HG02870 (cell line): ENCODE results near the gene CD27.
"Not testable (repeated sequence)": the region's sequence is repeated elsewhere in the genome, so short reads cannot be mapped to it uniquely, and the experiment has no call there.

Experiments
- ATAC-seq: cut with Tn5 transposase; IDR thresholded peaks from one replicate; pipeline ENCODE4 v1.9.1; 2021; ENCODE audit warnings: mild to moderate bottlenecking, moderate library complexity; ENCODE audit not compliant: unreplicated experiment

Gene CD27

GRCh38 chr12:6444704-6445688 is at the start of gene CD27:
Gene CD27, plus strand, starts transcription at chr12:6444955. Its CDS starts 141 bp downstream, at chr12:6445096.
- no peak for ATAC-seq

- ATAC-seq = no peak
Measured at GRCh38 chr12:6396031-6396430, 48.7 kb upstream of the CD27 start.

DNA sequence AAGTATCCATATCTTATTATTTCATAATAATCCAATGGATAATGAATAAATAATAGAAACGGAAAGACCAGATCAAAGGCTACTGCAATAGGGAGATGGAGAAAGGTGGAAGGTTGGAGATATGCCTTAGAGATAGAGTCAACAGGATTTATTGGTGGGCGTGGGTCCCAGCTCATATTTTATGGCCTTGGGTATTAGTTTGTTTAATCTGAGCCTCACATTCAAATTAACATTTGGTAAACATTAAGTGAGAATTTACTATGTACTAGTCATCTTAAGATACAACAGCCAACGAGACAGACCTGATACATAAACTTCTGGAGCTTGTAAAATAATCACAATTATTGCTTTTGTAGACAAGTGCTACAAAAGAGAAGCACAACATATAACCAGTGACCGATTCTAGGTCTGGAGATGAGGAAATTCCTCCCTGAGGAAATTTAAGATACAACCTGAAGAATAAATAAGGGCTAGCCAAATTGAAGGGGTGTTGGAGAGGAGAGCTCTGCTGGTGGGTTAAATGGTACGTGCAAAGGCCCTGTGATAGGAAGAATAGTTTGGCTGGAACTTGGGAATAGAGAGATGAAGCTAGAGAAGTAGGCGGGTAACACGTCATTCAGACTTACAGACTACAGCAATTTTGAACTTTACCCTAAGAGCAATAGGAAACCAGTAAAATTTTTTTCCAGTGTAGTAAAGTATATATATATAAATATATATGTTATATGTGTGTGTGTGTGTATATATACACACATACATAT is 44.7 kb upstream of the CD27 start:
- no peak for ATAC-seq

DNA sequence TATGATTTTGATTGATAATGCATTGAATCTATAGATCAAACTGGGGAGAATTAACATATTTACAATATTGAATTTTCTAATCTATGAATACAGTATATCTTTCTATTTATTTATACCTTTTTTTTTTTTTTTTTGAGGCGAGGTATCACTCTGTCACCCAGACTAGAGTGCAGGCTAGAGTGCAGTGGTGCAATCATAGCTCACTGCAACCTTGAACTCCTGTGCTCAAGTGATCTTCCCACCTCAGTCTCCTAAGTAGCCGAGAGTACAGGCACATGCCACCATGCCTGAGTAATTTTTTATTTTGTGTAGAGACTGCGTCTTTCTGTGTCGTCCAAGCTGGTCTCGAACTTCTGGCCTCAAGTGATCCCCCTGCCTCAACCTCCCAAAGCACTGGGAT is 40.4 kb upstream of the CD27 start:
- ATAC-seq = no peak

GRCh38 chr12:6405963-6406362 is 38.8 kb upstream of the CD27 start:
- ATAC-seq = no peak

DNA sequence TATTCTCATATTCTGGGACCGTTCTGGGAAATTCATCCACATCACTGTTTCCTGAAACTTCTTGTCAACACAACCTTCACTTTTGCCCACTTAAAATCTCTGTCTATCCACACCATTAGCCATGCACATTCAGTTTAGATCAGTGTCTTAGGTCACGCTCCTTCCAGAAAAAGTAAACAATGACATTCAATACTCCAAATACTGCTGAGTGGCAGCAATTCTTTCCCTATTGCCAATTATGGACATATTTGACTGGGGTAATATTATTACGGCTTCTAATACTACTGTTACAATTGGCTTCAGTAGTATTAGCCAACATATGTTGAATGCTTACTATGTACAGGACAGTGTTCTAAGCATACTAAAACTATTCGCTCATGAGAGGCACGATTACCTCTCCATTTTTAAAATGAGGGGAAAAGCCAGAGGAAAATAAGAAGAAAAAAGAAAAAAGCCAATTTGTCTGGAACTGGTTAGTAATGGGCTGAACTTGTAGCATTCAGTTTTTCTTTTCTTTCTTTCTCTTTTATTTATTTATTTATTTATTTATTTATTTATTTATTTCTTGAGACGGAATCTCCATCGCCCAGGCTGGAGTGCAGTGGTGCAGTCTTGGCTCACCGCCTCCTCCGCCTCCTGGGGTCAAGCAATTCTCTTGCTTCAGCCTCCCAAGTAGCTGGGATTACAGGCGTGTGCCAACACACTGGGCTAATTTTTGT is 37.4 kb upstream of the CD27 start:
- no peak for ATAC-seq

DNA sequence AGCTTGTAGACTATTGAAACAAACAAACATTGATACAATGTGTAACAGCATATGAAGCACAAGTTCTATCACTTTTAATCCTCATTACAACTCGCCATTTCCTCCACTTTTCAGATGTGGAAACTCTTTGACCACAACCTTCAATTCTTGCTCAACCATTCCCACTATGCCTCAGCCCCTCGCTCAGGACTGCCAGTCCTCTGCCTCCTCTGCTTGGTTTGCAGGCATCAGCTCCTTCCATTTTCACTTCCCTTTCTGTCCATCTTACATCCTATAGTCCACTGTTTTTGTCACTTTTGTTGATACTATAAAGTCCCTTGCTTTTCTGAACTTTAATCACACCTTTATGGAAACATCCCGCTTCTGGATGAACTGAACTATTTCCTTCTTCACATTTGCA is 28.2 kb upstream of the CD27 start:
- ATAC-seq = no peak

DNA sequence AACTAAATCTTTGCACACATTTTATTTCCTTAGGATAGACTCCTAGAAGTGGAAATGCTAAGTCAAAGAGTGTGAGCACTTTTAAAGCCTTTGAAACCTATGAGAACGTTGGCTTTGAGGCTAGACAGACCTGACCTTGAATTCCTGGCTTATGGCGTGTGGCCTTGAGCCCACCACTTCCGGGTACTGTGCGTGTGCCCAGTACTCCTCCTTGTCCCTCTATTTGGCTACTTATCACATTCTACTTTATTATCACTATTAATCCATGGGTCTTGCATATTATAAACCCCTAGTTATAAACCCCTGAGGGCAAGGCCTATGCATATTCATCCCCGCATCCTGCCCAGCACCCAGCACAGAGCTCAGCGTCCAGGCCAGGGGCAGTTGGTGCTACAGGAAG is 26.0 kb upstream of the CD27 start:
- ATAC-seq = no peak

DNA sequence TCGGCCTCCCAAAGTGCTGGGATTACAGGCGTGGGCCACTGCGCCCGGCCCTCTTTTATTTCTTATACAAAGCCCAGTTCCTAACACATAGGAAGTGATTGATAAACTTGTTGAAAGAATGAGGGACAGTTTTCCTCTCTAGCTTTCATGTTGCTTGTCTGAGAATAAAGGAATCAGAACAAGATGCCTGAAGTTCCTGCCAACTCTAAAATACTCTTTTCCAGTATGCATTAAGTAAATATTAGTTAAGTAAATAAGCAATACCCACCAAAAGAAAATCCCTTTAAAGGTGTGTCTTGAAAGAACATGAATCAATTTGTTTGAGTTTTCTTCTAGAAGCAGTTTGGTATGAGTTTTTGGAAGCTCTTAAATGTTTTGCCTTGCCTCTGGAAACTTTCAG is 24.4 kb upstream of the CD27 start:
- no peak for ATAC-seq

DNA sequence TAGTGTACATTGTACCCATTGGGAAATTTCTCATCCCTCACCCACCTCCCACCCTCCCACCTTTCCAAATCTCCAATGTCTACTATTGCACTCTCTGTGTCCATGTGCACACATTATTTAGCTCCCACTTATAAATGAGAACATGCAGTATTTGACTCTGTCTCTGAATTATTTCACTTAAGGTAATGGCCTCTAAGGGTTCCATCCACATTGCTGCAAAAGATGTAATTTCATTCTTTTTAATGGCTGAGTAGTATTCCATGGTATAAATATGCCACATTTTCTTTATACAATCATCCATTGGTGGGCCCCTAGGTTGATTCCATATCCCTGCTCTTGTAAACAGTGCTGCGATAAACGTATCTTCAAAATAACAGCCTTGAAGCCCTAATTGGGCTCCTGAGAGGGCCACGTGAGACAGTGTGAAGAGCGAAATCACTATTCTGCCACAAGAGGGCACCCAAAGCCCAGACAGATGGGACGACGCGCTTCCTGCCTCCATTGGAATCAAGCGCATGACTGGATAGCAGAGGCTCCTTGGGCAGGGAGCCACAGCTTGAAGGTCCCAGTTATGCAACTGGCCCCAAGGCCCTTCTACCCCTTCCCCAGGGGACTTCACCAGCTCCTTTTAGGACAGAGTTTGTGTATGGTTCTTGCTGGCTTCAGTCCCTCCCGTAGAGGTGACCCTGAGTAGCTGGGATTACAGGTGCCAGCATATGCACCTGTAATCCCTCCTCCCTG is 21.3 kb upstream of the CD27 start:
- no peak for ATAC-seq

GRCh38 chr12:6424008-6424347 is 20.8 kb upstream of the CD27 start:
- ATAC-seq = no peak

GRCh38 chr12:6424866-6425265 is 19.9 kb upstream of the CD27 start:
- ATAC-seq = no peak

GRCh38 chr12:6425590-6426531 is 18.9 kb upstream of the CD27 start:
- no peak for ATAC-seq

GRCh38 chr12:6426882-6427671 is 17.7 kb upstream of the CD27 start:
- ATAC-seq = peak; percentile 54

DNA sequence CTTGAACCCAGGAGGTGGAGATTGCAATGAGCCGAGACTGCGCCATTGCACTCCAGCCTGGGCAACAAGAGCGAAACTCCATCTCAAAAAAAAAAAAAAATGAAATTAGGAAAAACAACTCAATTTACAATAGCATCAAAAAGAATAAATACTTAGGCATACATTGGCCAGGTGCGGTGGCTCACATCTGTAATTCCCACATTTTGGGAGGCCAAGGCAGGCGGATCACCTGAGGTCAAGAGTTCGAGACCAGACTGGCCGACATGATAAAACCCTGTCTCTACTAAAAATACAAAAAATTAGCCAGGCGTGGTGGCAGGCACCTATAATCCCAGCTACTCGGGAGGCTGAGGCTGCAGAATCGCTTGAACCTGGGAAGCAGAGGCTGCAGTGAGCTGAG is 17.0 kb upstream of the CD27 start:
- not testable (repeated sequence) for ATAC-seq

- ATAC-seq = no peak
Measured at GRCh38 chr12:6428326-6428725, 16.4 kb upstream of the CD27 start.

DNA sequence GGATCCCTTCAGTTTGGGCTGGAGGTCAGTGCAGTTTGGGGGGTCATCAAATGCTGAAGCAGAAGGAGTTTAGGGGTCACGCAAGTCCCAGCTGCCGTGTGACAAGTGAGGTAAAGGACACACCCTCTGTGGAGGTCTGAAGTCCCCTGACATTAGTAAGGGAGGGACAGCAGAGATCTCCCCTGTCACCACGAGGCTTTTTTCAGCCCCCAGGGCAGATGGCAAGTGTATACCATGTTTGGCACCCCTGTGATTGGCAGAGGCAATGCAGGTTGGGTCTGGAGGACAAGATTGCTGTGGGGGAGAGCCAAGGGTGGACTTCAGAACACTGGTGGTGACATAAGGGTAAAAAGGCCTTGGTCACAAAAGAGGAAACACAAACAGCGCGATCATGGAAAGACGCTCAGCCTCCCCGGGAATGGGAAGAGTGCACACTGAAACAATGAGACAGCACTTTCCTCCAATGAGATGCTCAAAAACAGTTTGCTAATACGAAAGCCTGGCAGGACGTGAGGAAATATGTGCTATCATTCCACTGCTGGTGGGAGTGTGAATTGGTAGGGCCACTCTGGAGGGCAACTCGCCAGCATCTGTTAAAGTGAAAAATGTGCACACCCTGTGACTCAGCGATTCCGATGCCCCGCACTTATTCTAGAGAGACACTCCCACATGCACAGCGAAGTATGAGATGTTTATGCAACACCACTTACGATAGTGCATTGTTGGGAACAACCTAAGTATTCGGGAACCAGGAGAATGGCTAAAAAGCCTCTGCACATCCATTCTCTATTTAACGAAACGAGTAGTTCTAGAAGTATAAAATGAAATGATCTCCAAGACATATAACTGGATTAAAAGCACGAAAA is 14.4 kb upstream of the CD27 start:
- ATAC-seq = no peak

- ATAC-seq = no peak
Measured at GRCh38 chr12:6432991-6433390, 11.8 kb upstream of the CD27 start.
